Activated naive CD4-positive, alpha-beta T cell (primary cell): ENCODE data around the gene MAFF.

Experiments used
- DNase-seq, 4 experiments: peaks; one replicate each; lab custom pipeline; 2025; lab: John Stamatoyannopoulos, UW

The MAFF gene

GRCh38 chr22:38248280-38248679, 46.5 kb downstream of the MAFF start:
- no peak for DNase-seq

- no peak for DNase-seq
Observed at GRCh38 chr22:38249301-38249700, 47.5 kb downstream of the MAFF start.

GRCh38 chr22:38249803-38250642, 48.2 kb downstream of the MAFF start:
- DNase-seq = no peak

GRCh38 chr22:38250643-38251340, 49.0 kb downstream of the MAFF start:
- no peak for DNase-seq

GRCh38 chr22:38251341-38251692, 49.5 kb downstream of the MAFF start:
- no peak for DNase-seq

GRCh38 chr22:38255697-38256096, 53.9 kb downstream of the MAFF start:
- no peak for DNase-seq

GRCh38 chr22:38257181-38257580, 55.4 kb downstream of the MAFF start:
- DNase-seq = no peak

- DNase-seq = no peak
Observed at GRCh38 chr22:38257650-38258250, 56.0 kb downstream of the MAFF start.

GRCh38 chr22:38258895-38259294, 57.1 kb downstream of the MAFF start:
- no peak for DNase-seq

- DNase-seq = no peak
Observed at GRCh38 chr22:38259370-38259769, 57.6 kb downstream of the MAFF start.

GRCh38 chr22:38260761-38261681, 59.2 kb downstream of the MAFF start:
- DNase-seq = no peak

- peak in 1 of 4 experiments; percentile 21 for DNase-seq
Observed at GRCh38 chr22:38262051-38262795, 60.4 kb downstream of the MAFF start.

GRCh38 chr22:38264322-38264843, 62.6 kb downstream of the MAFF start:
- no peak for DNase-seq
